Transverse colon (tissue), 4 donors: Measurements from ENCODE around the gene KIF1A.

ENCODE experiments used
- CTCF ChIP-seq, 5 experiments: fragments of 200-600 bp in 3 of 5; fragments of 450-650 bp in 2 of 5; sonication (generic) in 3 of 5; IDR thresholded peaks; 1 replicate in 2 of 5; 2 replicates in 3 of 5; pipeline ENCODE4 v1.5.1; 2016 to 2017; ENCODE audit warnings: antibody characterized with exemption in 5 of 5, inconsistent platforms in 3 of 5, mild to moderate bottlenecking in 2 of 5, moderate library complexity in 1 of 5
- POLR2A ChIP-seq: fragments of 450-650 bp; IDR thresholded peaks from one replicate; pipeline ENCODE4 v1.6.1; 2016; ENCODE audit warnings: antibody characterized with exemption, mild to moderate bottlenecking, moderate library complexity
- POLR2AphosphoS5 ChIP-seq, 3 donors: sonication (generic); formaldehyde crosslinking; IDR thresholded peaks; one replicate each; pipeline ENCODE4 v1.6.1; 2016; ENCODE audit warnings: antibody characterized with exemption in 3 of 3

GRCh38 chr2:240733803-240734495, 86.1 kb downstream of the KIF1A start:
- TF ChIP-seq POLR2AphosphoS5 (IDR thresholded peaks at IDR 0.05) (no peak), CTCF (IDR thresholded peaks at IDR 0.05) (no peak), POLR2A (no peak)
